ENCODE results near the gene GRK5.

The GRK5 gene

DNA sequence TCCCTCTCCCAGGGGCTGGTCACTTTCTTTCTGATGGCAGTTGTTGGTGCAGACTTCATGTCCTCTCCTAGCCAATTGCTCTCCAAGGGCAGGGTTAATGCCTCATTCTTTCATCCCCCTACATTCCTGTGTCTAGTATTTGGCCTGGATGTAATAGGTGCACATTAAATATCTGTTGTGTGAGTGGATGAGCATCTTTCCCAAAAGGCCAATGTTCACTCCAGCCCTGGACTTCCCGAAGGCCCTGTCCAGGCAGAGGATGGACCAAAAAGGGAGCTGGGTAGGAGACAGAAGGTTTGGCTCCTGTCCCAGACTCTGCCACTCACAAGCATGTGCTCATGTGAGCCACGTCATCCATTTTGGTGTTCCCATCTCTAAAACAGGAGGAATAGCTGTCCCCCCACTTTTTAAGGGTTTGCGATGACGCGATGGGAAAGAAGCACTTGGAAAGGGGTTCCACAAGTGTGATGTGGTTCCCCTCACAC is 287.7 kb downstream of the GRK5 start:
- no peak for DNase-seq

DNA sequence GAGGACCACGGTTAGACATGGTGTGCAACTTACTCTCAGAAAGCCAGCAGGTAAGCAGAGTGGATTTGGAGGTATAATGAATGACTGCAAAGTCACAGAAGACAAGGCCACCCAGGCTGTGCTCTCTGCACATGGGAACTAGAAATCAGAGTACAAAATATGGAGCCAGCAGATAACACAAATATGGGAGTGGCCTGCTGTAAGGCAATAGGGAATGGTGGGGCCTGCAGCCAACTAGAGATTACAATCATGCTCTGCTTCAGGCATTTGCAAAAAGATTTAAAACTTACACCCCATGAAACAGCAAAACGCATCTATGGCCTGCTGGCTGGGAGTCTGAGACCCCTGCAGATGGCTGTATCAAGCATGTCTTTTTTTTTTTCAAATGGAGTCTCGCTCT is 288.2 kb downstream of the GRK5 start:
- no peak for DNase-seq

DNA sequence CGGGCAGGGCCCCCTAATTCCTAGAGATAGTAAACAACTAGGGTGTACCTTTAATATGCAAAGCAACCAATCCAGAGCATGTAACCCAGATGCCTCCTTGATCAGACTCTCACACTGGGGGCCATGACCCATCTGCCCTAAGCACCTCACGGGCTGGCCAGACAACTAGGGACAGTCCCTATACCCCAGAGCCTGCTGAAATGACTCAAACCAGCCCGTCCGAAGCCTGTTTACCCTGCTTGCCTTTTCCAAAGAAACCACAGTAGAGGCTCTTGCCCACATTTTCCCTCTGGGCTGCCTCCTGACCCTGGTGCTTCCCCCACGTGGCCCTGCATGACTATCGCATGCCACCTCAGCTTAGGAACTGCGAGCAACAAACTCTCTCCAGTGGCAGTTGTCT is 288.9 kb downstream of the GRK5 start:
- peak in 1 of 3 donors; percentile 49 for DNase-seq

DNA sequence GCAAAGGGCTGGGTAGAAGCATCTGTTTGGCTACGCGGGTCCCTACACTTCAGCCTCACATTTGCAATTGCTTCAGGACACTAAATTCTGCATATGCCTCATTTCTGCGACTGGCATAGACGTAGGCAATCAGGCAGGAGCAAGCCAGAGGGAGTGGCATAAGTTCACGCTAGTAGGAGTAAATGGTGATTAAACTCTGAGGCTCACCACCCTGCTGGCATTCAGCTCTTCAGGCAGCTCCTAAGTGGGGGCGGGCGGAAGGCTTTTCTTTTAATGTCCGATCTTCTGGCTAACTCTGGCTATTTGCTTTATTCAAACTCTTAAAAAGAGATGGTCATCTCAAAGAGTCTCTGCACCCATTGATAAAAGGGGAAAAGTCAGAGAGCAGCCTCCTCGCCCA is 289.9 kb downstream of the GRK5 start:
- DNase-seq: no peak

DNA sequence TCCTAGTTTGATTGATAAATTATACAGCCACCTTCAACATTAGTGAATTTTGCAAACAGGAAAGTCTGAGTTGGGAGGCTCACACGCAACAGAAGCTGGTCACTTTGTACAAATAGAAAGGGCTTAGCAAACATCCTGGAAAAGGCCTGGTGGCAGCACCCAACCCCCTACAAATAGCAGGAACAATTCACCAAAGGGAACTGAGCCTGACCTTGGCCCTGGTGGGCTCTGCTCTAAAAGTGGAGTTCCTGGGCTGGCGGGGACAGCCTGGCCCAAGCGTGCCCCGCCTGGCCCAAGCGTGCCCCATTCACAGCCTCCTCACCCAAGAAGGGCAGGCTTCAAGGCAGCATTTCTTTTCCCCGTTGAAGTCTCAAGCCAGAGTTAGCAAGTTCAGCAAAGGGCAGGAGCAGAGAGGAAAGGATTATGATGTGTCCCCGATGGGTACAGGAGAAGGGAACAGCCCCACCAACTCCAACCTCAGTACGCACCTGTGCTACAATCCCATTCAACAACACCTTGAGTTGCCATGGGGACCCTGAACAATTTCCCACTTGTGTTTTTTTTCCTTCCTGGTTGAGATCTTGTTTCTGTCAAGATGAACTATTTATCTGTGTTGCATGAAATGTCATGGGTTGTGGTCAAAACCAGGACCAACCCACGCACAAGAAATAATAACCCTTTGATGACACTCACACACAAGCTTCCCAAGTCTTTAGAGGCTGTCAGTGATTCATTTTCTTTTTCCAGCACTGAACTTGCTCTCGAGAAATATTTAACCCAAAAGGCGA is 291.7 kb downstream of the GRK5 start:
- DNase-seq: peak in 1 of 3 donors; percentile 27

DNA sequence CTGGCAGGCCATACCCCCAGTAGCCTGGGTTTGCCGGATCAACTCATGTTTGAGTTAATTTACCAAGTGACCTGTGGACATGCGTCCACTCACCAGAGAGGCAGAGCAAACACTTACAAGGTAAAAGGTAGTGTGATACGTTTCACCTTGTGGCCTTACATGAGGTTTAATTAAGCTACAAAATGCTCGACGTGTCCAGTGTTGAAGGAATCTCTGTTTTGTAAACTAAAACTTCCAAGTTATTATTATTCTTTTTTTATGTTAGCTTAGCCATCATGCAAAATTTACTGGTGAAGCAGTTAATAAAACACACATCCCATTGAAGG is 292.3 kb downstream of the GRK5 start:
- no peak for DNase-seq

DNA sequence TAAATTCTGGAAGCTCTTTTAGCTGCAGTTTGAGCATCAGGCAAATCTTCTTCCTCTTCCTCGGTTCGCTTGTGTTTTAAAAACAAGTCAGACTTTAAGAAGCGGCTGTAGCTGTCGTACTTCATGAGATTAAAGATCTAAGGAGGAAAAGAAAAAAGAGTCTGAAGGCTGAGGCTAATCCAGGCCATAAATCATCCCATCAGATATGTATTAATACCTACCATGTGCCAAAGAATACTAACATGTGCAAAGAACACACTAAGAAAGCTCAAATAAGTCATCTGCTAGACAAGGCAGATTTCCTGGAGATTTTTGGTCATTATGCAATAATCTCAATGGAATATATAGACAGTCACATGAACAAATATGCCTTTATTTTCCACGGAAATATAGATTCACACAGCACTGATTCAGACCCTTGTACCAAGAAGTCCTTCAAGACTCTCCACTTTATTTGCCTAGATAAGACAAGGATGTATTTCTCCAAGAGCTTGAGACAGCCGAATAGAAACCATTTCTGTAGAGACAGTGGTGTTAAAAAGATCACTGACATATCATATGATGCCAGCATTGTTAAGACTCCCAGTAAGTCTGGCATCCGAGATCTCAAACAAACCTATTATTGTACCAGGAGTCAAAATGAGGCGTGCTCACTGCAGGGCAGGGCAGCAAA is 292.9 kb downstream of the GRK5 start:
- DNase-seq: no peak

DNA sequence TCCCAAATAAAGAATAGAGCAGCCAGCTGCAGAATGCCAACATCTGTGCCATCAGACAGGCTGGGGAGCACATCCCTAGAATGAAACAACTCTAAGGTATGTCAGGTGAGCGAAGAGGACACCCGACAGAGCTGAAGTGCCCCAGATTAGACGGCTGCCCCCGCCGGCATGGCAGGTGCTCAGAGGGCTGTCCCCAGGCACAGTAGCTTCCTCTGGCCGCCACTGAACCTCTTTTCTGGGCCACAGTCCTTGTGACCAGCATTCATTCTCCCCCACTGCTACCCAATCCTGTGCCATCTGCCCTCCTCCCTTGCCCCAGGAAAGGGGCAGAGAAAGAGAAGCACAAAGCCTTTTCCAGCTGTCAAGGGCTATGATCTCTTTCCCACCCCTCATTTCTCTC is 293.4 kb downstream of the GRK5 start:
- no peak for DNase-seq

DNA sequence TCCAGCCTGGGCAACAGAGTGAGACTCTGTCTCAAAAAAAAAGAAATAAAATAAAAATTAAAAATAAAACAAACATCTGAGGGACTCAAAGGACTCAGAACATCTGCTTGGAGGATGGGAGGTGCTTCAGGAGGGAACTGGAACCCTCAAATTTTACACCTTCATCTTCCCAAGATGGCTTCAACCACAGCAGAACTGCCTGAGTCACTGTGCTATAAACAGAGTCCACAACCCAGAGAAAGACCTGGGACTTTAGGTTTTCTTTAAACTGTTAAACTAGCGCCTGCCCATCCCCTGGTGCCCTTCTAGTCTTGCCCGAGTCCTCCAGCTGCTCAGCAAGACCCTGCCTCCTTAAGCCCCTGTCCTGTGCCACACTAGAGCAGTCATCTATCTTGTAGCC is 294.3 kb downstream of the GRK5 start:
- DNase-seq: no peak

DNA sequence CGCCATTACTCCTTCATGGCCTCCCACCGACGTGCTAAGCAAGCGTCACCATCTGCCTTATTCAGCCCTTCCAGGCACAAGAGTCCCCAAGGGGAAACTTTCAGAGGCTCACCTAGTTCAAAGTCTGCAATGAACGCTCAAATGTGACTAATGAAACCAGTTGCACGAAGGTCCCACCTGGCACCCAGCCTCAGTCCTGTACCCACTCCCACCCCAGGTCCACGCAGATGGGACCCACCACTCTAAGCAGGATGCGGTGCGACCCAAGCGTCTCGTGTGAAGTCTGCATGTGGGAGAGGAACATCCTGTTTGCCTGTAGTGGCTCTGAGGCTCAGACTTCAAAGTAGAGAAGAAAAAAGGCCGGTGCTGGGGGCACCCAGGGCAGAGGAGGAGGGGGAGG is 294.8 kb downstream of the GRK5 start:
- DNase-seq: no peak

DNA sequence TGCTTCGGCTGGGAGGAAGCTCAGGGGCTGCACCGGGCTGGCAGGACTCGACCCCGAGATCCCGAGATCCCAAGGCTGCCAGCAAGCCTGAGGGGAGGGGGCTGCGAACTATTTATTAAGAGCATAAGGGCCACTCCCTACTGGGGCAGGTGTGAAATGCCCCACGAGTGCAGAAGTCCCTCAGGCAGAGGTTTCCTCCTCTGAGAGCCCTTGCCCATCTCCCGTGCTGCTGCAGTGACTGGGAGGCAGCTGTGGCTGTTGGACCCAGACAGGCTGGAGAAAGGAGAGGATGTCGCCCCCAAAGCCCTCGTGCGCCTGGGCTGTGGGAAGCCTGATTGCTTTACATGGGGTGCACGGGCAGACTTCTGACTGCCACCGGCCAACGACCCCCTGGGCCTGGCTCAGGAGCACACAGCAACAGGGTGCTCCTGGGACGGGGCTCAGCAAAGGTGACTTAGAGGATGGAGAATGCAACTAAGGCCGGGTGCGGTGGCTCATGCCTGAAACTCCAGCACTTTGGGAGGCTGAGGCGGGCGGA is 295.3 kb downstream of the GRK5 start:
- DNase-seq: no peak

DNA sequence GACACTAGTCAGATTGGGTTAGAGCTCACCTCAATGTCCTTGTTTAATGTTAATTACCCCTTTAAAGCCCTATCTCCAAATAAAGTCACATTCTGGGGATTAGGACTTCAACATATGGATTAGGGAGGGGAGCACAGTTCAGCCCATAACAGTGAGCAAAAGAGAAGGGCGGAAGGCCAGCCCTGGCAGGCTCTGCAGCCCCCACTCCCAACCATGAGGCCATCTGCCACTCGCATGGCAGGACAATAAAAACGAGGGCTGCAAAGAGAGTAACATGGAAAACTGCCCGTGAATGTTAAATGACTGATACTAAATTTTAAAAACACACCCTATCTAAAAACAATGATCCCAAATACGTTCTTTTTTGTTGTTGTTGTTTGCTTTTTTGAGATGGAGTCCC is 296.4 kb downstream of the GRK5 start:
- no peak for DNase-seq

DNA sequence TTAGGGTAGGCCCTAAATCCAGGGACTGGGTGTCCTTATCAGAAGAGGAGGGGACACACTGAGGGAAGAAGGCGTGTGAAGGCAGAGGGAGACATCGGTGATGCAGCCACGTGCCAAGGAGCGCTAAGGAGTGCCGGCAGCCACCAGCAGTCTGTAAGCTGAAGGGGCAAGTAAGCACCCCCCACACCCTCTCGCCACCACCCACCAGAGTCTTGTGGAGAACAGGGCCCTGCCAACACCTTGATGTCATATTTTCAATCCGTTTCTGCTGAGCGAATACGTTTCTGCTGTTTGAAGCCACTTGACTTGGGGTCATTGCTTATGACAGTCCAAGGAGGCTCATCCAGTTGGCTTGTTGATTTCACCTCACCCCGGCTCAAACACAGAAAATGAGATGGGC is 297.3 kb downstream of the GRK5 start:
- DNase-seq: no peak

DNA sequence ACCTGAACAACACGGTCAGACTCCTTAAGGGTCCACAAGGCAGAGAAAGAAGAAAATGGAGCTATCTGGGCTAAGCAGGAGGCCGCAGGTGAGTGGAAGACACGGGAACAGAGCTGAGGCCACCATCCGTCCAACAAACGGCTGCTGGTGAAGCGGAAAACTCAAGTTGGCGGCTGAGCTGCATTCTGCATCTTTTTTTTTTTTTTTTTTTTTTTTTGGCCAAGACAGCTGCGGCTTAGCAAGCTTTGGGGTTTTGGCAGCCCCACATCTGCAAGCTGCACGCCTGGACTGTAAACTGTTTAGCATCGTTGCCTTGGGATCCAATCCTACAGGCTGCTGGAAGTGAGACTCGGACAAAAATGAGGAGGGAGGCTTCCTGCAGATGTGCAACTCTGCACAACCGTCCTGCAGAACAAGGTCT is 297.8 kb downstream of the GRK5 start:
- DNase-seq: no peak
